HG03521 (cell line): ENCODE results near the gene CCDC141.

Source experiments
- ATAC-seq: cut with Tn5 transposase; IDR thresholded peaks from one replicate; pipeline ENCODE4 v1.9.1; 2021; ENCODE audit warnings: mild to moderate bottlenecking, moderate library complexity; ENCODE audit not compliant: unreplicated experiment

The CCDC141 gene

DNA sequence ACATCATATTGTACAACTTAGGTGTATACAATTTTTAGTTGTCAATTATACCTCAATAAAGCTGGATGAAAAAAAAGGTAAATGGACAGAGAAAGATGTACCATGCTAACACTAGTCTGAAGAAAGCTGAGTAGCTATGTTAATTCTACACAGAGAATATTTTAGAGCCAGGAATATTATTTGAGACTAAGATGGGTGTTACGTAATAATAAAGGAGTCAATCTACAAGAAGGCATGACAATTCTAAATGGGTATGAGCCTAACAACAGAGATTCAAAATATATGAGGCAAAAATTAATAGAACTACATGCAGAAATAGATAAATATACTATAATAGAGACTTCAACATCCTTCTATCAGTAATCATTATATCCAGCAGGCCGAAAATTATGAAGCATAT, 69.1 kb downstream of the CCDC141 start:
- no peak for ATAC-seq

DNA sequence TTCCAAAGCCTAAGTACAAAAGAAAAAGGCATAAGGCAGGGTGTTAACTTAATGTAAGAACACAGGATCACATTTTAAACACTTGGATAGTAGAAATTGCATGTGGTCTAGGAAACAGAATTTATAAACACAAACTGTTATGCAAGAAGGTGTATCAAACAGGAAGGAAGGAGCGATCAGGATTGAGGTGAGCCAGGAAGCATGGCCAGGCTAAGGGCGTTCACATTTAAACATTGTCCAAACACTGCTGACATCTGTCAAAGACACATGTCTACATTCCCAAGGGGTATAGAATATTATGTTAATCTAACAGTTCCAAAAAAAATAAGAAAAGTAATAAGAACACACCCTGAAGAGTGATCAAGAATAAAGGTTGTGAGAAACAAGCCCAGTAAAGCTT, 71.3 kb downstream of the CCDC141 start:
- ATAC-seq, result no peak

DNA sequence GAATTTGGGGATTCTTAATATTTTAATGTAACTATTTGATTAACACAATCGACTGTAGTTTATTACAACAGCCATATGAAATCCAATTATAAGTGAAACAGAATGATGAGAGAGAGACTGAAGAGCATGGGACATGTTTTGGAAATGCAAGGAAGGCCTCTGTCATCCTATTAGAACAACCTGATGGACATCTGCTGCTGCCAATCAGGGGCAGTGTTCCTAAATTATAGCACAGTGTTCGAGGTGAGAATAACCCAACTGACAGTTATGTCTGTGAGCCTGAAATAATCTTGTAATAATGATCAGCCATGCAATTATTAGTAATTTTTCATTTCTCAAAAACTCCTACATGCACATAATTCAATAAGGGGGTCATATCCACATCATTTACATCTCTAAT, 73.6 kb downstream of the CCDC141 start:
- no peak for ATAC-seq

GRCh38 chr2:178962805-178963433, 87.0 kb downstream of the CCDC141 start:
- no peak for ATAC-seq

DNA sequence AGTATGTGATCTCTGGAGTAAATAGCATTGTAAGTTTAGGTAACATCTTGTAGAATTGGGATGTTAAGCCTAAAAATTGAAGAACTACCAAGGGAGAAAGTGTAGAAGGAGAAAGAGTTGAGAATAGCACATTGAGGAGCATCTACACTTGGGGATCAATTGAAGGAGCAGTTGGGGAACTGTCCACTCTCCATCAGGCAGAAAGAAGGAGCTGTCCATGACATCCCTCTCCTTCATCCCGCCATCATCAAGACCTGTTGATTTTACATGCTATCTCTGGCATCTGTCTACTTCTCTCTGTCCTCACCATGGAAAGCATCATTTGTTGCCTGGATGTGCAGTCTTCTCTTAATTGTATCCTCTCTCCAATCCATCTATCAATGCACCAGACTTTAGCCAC, 87.8 kb downstream of the CCDC141 start:
- no peak for ATAC-seq

- ATAC-seq, result no peak
Measured at GRCh38 chr2:178954049-178954448, 95.9 kb downstream of the CCDC141 start.

DNA sequence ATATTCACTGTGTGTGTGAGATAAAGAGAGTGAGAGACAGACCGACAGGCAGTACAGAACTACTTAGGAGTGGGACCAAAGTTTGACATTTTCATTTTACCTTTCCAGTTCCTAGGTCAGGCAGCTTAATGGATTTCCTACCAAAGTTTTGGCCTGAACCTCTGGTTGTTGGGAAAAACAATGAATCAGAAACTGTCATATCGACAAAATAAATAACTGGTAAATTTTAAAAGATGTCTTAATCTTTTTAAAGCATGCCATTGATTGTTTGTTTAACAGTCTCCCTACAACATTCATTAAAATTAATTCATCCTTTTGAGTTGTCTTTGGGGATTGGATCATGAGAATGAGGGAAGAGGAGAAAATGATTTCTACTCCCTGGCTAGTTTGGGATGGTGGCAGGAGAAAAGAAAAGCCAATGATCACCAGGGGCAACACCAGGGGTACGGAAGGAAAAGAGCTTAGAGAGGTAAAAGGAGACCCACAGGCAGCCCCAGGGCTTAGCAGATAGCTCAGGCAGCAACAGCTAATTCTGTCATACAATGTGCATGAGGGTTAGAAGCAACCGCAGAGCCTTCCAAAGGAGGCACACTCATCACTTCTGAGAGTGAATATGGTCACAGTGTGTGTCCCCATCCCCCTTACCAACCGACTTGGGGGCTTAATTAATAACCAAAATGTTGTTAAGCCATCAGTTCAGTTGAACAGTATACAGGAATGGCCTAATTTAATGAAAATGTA, 98.5 kb downstream of the CCDC141 start:
- no peak for ATAC-seq

DNA sequence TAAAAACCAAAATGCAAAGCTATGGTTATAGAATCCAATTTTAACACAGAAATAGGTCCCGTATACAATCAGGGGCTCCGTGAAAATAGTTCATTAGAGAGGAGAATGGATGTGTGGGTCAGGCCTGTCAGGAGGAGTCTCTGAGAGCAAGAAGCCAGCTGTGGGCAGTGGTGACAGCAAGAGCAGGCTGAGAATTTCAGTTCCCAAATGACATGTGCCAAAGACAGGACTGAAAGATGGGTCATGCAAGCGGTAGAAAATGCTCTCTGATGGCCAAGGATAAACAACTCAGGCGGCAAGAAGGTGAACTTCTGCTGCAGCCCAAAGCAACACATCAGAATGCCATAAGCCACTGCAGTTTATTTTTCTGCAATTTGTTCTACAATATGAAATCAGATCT, 100.4 kb downstream of the CCDC141 start:
- no peak for ATAC-seq

DNA sequence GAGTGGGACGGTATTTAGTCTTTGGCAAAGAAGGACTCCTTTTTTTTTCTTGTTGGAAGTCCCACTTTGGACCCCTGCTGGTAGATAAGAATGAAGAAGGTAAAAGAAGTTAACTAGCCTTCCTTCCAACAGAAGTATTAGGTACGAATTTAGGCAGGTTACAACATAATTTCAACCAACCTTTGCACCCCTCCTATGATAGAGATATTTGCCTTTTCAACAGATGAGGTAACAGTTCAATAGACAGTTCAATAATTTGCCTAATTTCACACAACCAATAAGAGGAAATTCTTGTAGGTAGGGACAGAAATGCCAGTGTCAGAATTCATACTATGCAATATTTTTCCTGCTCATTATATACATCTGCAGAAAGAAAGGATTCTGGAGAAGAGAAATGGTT, 100.8 kb downstream of the CCDC141 start:
- ATAC-seq, result no peak

GRCh38 chr2:178947006-178947405, 102.9 kb downstream of the CCDC141 start:
- no peak for ATAC-seq

GRCh38 chr2:178946494-178946893, 103.4 kb downstream of the CCDC141 start:
- ATAC-seq, result no peak

DNA sequence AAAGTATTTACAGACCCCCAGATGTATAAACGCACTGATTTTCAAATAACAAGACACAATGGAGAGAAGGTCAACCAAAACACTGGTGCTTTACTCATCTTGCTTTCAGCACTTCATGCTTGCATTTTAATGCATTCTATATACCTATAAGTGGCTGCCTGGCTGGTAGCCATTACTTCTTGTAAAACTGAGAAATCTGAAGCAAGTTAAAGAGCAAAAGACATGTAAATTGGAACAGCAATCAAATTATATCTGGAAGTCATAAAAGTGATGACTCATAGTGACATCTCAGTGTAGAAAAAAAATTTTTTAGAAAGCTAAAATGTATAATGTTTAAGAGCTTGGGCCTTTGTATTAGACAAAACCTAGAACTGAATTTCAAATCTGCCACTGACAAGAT, 106.2 kb downstream of the CCDC141 start:
- ATAC-seq, result no peak

GRCh38 chr2:178934571-178934970, 115.4 kb downstream of the CCDC141 start:
- no peak for ATAC-seq

- no peak for ATAC-seq
Measured at GRCh38 chr2:178933493-178933892, 116.4 kb downstream of the CCDC141 start.

DNA sequence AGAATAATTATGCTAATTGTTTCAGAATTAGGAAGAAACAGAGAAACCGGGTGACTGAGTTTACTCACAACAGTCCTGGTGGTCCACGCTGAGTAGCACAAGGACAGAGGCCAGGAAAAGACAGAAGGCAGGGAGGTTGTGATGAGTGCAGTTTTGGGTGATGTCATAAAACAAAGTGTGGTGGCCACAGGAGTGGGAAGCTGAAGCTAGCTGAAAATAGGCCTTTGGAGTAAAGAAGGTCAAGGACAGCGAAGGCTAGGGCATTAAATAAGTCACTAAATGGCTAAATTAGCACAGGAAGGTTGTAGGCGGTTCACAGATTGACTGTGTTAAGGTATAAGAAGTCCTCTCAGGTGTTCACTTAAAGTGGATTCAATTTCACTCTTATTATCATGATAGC, 121.9 kb downstream of the CCDC141 start:
- ATAC-seq, result peak; percentile 49

DNA sequence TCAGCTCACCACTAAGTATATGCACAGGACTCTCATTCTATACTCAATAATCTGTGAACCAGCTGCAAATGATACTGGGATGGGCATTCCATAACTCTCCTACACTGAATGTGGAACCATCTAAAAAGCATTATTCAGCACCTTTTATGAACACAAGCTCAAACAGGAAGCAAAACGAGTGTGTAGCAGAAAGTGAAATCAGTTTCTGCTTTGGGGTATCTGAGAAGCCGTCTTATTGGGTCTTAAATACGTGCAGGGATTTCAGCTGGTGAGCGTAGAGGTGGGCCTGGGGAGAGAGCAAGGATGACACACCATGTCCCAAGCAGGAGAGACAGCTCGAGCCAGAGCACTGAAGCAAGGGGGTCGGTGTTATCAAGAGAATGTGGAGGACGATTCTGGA, 122.8 kb downstream of the CCDC141 start:
- no peak for ATAC-seq

- no peak for ATAC-seq
Measured at GRCh38 chr2:178924817-178925216, 125.1 kb downstream of the CCDC141 start.

GRCh38 chr2:178923546-178923945, 126.4 kb downstream of the CCDC141 start:
- ATAC-seq, result no peak

DNA sequence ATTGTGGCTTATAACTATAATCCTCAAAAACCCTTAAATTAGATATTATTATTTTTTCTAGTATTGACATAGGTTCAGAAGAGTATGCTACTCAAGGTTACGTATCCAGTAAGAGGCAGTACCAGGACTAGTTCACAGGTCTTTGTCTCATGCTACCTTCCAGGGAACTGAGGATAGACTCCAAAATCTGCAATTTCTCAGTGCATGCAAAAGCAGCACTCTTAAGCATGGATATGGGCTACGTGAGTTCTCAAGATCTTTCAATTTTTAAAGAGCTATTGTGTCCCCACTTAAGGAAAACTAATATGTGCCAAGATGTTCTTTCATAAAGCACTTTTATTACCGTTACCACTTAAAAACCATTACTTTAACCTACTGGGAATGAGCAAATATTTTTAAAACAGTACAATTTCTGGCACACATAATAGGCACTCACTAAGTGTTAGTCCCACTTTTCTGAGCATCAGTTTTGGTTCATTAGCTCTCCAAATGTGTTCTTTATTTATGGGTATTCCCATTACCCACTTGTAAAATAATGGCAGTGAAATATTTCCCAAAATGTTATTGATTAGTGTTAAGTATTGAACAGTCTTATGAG, 128.9 kb downstream of the CCDC141 start:
- ATAC-seq, result no peak

DNA sequence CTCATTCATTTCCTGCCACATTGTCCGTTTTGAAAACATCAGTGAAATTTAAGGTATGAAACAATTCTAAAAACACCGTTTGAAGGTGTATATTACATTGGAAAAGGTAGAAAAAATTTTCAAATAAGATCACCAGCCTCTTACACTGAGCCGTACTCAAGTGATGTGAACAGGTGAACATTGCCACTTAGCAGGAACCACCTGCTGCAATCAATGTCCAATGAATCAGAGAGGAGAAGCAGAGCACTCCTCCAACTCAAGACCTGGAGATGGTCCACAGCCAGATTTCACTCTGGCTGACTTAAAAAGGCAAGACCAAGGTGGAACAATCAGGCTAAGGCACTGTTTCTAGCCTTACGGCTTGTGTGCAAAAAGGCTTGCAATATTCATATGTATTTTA, 132.4 kb downstream of the CCDC141 start:
- ATAC-seq, result no peak

DNA sequence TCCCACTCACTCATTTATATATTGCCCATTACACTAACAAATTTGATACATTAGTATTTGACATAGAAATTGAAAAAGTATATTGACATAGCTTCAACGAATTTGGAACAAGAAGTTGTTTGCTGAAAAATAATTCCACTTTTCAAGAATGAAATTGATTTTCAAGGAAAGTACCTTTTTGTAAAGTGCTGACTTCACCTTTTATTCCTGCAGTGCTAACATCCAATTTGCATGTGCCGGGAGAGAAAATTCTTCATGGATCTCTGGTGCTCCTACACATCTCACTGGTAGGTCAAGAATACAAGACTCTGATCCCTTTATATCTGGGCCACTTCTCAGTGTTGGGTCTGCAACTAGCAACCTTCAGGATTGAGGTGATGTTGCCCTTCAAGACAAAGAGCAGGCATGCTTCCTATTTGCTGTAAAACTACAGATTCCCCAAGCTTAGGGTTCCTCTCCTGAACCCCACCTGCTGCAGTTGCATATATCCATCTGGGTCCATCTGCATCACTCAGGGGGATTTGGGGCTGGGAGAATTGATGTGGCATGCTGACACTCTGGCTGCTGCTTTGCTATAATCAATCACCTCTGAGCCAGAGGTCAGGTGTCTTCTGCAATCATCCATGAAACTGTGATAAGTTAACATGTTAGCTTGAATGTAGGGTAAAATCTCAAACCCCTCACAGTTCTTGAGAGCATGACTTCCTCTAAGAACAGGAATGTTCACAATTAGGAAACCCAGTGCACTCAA, 134.3 kb downstream of the CCDC141 start:
- ATAC-seq, result no peak
